Measurements from ENCODE around the gene RRAD.

- TF ChIP-seq ZNF274 (IDR thresholded peaks at IDR 0.05; ENCODE audit: low read depth, low read length) = no peak
- no peak for TF ChIP-seq YY1 (IDR thresholded peaks at IDR 0.05; ENCODE audit: insufficient read depth, insufficient read length)
Measured at GRCh38 chr16:66871840-66872239, 53.5 kb downstream of the RRAD start.
